M059J (cell line): ENCODE measurements around the gene CNNM2. TPM values are rescaled to one million over a fixed set of nuclear protein-coding genes. Genes with fewer than 3 reads are reported as not detected.
"Not testable (repeated sequence)": the region's sequence is repeated elsewhere in the genome, so short reads cannot be mapped to it uniquely, and the experiment has no call there.

ENCODE experiments used
- DNase-seq: peaks from one replicate; pipeline ENCODE4 v3.0.0-alpha.2; 2012; ENCODE audit warnings: low read depth
- total RNA-seq: library from RNA; depleted of rRNA; stranded (reverse); fragments of >200 nt; shearing (Covaris generic); gene quantifications from 2 replicates; pipeline ENCODE4 v1.2.3, GENCODE V29; 2014

CNNM2 gene
- total RNA-seq, 1 experiment from 2014 or later, result 4.9 TPM

DNA sequence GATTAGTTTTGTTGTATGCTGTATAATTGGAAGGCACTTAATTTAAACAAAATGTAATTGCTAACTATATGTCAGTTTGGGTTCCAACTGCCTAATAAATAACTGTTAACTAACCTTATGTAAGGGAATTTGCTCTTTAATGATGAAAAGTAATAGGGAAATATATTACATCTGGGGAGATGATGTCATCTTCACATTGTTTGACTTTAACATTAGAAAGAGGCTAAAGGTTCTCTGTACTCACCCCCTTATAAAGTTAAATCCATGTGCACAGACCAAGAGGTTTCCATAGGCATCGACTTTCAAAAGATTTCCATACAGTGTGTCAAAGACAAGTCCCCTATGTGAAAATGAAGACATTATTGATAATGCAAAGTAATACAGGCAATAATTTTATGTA is 187.4 kb downstream of the CNNM2 start:
- DNase-seq, result no peak

DNA sequence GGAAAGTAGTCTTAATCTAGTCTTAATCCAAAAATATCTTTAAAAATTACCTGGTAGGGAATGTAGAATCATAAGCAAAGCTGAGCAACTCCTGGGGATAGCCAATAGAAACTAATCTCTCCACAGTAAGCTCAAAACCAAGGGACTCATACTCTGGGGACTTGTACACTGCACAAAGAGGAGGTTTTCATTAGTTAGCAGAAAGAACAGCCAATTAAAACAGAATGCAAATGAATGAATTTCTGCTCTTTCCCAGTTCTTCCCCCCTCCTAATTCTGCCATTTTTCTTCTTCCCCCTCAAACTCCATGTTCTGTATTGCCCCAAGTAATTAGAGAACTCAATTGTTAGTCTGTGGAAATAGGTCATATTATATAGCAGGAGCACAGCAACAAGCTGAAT is 188.4 kb downstream of the CNNM2 start:
- DNase-seq, result no peak

DNA sequence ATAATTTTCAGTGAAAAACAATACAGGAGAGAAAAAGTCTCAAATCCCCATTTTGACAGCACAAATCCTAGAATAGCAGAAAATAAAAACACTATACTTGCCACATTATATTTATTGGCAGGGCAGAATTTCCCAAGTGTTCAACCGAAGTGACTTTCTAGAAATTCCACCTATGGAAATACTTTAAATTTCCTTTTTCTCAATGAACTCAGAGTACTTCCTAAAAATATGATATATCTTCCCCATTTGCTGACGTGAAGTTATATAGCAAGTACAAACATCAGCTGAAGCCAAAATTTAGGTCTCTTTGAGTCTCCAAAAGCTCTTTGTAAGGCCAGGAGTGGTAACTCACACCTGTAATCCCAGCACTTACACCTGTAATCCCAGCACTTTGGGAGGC is 191.7 kb downstream of the CNNM2 start:
- DNase-seq, result no peak

DNA sequence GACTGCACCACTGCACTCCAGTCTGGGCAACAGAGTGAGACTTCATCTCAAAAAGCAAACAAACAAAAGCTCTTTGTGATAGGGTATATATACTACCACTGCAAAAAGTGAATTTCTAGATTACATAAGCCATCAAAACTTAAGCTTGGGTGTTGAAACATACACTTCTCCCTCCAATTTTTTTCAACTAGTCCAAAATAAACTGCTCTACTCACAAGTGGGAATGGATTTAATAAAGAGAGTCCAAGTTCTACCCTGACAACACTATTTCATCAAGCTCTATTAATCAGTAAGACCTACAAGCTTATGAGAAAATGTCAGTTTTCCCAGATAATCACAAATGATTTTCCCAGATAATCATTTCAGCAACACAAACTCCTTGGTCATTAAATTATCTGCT is 192.3 kb downstream of the CNNM2 start:
- DNase-seq, result no peak

DNA sequence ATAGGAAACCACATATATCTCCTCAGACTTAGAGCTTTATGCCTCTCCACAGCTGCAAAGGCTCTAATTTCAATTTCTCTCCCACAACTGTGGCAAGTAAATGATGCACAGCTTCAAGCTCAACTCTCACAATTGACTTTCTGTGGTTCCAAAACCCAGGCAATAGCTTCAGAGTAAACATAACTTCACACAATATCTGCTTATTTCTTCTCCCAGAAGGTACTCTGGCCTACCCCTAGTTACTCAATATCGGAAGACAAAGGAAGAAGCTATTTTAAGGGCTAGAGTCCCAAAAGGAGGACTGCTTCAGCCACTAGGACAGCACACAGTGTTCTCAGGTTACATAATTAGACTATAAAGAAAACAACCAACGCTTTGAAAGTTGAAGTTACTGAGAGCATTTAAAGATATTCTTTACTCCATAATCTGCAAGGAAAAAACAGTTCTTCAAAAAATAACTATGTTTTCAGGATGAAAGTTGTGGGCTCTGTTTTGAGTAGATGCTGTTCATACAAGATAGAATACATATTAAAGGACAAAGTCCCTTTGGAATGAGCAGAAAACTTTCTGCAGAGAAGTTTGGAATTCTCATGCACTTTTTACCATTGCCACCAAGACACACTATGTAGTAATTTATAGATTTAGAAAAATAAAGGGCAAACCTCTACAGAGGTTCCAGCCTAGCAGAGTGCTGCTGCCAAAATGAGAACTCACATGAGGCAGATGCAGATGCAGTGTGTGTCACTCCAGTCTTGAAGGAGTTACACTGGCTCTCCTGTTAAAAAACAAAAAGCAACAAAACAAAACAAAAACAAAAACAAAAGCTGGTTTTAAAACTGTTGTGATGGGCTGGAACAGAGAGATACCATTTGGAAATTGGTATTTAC is 193.2 kb downstream of the CNNM2 start:
- peak; percentile 8 for DNase-seq

DNA sequence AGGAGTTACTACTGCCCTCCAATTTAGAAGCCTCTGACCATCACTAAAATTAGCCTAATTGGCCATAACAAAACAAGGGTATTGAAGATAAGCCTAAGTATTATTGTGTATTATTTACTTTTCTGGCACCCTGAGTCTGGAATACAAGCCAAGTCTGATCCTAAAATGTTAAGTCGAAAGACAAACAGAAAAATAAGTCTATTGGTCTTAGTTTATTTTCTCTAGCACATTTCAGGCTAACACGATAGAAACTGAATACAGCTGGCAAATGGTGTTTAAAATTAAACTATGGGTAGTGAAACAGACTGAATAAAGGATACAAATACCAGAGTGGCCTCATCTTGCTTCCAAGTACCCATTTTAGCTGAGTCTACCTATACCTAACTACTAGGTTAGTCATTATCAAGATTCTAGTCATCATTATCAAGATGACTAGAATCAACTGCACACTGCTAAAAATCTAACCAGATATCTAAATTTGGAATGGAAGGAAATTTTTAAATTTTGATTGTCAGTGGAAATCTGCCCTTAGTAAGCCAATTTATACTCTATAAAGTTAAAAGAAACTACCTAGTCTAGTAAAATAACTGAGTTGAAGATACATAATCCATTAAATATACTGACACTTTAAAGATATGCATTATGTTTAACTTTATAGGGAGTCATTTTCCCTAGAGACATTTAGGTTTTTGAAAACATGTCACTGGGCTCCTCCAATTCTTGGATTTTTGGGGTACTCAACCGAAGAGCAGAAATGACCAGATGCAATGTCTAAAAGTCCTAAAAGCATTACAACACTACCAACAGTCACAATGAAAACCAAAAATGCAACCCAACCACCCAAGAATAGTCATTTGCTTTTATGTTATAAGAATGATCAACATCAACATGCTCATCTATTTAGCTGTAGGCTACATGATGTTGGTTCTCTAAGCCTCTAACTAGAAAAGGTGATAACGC is 194.1 kb downstream of the CNNM2 start:
- DNase-seq, result no peak

DNA sequence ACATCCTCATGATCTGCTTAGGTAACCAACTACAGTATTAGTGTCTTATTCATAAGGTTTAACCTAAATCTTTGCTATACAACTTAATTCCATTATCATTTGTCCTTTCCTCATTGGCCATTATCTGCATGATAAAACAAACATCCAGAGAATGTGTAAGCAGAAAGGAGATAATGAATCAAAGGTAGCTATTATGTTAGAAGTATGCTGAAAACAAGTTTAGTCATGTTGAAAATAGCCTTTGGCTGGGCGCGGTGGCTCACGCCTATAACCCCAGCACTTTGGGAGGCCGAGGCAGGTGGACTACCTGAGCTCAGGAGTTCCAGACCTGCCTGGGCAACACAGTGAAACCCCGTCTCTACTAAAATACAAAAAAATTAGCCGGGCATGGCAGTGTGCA is 196.8 kb downstream of the CNNM2 start:
- DNase-seq, result no peak

DNA sequence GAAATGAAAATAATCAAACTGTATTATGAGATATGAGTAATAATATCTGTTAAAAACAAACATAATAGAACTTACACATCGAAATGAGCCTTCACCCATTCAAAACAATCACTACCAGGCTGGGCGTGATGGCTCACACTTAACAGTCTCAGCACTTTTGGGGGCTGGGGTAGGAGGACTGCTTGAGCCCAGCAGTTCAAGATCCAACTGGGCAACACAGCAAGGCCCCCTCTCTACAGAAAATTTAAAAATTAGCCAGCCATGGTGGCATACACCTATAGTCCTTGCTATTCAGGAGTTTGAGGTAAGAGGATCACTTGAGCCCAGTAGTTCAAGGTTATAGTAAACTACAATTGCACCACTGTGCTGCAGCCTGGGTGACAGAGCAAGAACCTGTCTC is 199.2 kb downstream of the CNNM2 start:
- no peak for DNase-seq

DNA sequence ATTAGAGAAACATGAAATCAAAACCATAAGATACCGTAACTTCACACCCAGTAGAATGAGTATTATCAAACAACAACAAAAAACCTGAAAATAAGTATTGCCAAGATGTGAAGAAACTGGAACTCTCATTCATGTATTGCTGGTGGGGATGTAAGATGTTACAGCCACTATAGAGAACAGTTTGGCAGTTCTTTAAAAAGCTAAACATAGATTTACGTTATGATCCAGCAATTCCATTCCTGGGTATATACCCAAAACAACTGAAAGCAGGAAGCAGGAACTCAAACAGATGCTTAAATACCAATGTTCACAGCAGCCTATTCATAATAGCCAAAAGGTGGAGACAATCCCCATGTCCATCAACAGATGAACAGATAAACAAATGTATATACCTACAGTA is 202.5 kb downstream of the CNNM2 start:
- DNase-seq, result no peak

DNA sequence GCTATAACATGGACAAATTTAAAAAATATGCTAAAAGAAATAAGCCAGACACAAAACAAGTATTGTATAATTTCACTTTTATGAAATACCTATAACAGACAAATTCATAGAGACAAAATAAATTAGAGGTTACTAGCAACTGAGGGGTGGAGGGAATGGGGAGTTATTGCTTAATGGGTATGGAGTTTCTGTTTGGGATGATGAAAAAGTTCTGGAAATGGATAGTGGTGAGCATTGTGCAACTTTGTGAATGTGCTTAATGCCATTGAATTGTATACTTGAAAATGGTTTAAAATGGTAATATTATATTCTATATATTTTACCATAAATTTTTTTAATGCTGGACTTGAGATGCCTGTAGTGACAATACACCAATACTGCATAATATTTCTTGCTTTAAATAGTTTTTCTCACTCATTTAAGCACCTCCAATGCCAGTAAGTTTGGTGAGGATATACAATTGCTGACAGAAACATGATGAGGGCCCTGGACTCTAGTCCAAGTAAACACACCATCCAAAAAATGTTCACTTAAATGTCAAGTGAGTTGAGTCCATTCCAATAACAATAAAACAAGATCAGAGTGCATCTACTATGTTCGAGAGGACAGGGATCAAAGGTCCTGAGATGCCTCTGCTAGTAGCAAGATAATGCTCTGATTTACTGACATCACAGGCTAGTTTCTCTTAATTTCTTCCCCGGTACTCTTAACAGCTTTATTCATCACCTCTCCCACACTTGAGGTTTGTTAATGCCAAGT is 203.1 kb downstream of the CNNM2 start:
- no peak for DNase-seq

DNA sequence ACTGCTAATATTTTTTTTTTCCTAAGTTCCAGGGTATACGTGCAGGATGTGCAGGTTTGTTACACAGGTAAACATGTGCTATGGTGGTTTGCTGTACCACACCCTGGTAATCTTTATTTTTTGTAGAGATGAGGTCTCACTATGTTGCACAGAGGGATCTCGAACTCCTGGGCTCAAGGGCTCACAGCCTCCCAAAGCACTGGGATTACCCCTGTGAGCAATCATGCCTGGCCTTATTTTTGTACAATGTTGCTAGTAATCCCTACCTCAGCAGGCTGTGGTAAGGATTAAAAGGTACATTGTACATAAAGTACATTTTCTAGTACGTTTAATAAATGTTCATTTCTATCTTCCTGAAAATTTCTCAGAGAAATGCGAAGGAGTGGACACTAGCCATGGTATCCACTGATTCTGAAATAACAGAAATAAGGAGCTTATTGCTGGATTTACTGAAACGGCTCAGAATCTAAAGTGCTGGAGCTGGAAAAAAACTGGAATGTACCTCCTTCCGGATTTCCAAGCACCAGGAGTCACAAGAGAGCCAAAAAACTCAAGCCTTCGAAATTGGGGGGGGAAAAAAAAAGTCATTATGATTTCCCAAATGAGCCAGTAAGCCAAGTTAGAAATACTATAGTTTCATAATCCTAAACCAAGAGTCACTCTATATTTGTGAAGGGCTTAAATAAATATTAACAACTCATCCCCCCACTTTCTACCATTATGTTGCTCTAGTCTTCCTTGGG is 205.4 kb downstream of the CNNM2 start:
- no peak for DNase-seq

DNA sequence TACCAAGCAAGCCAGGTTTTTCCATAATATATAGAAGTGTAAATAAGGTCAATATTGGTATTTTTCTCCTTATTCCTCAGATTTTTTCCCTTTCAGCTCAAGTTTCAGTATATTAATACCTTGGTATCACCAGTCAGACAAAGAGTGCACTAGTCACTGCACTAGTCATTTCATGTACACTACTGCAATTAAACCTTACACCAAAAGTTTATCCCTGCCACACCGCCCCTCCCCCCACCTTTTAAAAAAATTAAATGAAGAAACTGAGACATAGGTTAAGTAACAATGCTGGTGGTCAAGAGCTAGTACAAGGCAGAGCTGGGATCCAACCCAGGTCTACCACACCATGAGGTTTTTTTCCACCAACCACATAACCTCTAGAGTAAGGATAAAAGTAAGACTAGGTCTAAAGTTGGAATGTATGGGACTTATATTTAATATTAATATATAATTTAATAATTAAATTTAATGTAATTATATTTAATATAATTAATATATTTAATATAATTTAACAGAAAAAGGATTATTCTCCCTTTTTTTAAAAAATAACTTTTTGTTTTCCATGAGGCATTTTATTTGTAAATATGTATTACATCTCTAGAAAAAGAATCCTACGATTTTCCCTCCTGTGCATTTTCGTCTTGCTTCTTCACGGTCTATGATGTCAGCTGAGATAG is 206.5 kb downstream of the CNNM2 start:
- no peak for DNase-seq

DNA sequence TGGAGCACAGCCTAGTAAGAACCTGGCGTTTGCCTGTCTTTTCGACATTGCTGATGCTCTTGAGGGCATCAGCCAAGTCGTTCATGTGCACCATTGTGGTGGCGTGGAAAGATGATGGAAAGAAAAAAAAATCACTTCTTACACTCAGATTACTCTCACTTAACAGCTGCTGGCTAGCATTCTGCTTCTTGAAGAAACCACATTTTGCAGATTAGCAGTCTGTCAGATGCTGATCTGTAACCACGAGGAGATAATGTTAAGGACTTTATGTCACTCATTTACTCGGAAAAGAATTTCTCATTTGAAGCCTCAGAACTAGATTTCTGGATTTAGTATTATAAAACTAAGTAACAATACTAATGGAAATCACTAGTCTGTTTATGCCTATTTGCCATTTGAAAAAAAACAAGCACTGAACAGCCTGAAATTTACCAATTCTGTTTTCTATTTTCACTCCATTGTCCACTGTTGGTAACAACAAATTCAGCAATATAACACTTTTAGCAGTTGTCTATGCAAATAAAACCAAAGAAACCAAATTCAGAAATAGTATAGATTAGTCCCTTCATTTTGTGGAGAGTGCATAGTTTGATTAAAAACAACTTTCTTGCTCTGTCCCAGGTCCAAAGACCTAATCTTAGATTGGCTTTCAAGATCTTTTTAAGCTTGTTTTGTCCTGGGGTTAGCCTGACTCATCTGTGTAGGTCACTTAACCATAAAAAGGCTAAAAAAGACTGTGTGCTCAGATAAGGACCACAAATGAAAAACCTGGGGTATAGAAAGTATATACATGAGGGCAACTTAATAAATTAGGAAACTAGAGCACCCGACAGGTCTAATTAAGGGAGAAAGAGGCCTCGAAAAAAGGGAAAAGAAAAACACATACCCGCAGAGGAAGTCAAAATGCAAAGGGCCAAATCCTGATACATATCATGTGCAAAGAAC is 207.5 kb downstream of the CNNM2 start:
- peak; percentile 27 for DNase-seq

DNA sequence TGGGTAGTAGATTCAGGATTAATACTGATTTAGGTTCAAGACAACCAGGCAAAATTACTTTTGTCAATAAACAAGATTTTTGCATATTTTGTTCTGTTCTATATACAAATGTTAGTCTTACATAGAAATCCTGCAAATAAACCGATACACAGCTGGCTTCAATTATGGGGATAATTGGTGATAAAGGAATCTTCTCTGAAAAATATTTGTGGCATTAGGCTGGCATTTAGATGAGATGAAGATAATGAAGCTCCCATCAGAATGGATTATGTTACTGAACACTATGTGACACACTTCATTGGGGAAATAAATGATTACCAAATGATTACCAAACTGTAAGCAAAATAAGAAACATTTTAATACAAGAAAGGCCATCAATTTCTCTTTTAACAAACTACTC is 209.1 kb downstream of the CNNM2 start:
- DNase-seq, result no peak

DNA sequence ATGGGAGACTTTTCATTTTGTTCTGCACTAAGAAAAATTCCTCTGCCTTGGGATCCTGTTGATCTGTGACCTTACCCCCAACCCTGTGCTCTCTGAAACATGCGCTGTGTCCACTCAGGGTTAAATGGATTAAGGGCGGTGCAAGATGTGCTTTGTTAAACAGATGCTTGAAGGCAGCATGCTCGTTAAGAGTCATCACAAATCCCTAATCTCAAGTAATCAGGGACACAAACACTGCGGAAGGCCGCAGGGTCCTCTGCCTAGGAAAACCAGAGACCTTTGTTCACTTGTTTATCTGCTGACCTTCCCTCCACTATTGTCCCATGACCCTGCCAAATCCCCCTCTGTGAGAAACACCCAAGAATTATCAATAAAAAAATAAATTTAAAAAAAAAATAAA is 212.1 kb downstream of the CNNM2 start:
- not testable (repeated sequence) for DNase-seq

DNA sequence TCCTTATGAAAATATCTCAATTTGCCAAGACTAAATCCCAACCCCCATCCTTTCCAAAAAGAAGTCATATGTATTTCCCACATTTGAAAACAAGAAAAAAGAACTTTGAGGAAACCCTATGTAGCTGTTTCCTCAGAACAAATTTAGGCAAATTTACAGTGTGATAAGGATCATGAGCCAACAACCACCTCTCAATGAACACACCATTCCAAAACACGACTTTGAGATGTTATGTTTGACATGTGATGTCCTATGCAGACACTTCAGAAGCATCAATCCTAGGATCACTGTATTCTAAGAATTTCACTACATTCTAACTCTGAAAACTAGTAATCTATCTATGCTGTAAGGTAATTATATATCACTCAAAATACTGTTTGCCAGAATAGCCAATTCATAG is 212.8 kb downstream of the CNNM2 start:
- no peak for DNase-seq

DNA sequence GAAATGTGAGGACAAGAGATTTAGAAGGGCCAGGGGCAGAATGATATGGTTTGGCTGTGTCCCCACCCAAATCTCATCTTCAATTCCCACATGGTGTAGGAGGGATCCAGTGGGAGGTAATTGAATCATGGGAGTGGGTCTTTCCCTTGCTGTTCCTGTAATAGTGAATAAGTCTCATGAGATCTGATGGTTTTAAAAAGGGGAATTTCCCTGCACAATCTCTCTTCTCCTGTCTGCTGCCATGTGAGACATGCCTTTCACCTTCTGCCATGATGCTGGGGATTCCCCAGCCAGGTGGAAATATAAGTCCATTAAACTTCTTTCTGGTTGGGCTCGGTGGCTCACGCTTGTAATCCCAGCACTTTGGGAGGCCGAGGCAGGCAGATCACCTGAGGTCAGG is 217.1 kb downstream of the CNNM2 start:
- not testable (repeated sequence) for DNase-seq

DNA sequence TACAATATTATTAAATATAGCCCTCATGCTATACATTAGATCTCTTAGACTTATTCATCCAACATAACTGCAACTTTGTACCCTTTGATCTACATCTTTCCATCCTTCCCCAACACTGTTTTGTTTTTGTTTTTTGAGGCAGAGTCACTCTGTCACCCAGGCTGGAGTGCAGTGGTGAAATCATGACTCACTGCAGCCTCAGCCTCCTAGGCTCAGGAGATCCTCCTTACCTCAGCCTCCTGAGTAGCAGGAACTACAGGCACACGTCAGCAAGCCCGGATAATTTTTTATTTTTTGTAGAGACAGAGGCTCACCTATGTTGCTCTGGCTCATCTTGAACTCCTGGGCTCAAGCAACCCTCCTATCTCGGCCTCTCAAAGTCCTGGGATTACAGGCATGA is 221.7 kb downstream of the CNNM2 start:
- DNase-seq, result peak; percentile 25
